Endothelial cell of umbilical vein (primary cell): ENCODE measurements around the gene ILKAP. TPM values are rescaled to one million over a fixed set of nuclear protein-coding genes. Genes with fewer than 3 reads are reported as not detected.

Experiments
- BruUV-seq: library from RNA; stranded (reverse); fragments of 400-500 nt; replicated peaks from 2 replicates; lab custom pipeline; 2021; lab: Mats Ljungman, UMichigan
- CTCF ChIA-PET: fragments of 300-600, 350-600 bp; sonication (Branson Sonifier 250); formaldehyde crosslinking; loops from one replicate; lab custom pipeline; 2021; ENCODE audit warnings: antibody characterized with exemption, inconsistent platforms; lab: Charles Lee
- POLR2A ChIA-PET: fragments of 300-600, 350-600 bp; sonication (Branson Sonifier 250); formaldehyde crosslinking; loops from one replicate; lab custom pipeline; 2021; ENCODE audit warnings: antibody characterized with exemption, inconsistent platforms; lab: Charles Lee
- DNase-seq: peaks from one replicate; pipeline ENCODE4 v3.0.0-alpha.2; 2011; ENCODE audit warnings: low read depth, low spot score
- FAIRE-seq: peaks from 2 replicates; lab custom pipeline; 2011; peaks lifted over from hg19 to GRCh38; lab: Jason Lieb, UNC
- H2AFZ ChIP-seq: 2 replicates; pipeline ENCODE4 v1.6.0; 2012; ENCODE audit warnings: low read depth, low read length, control low read depth, inconsistent platforms
- H3K27ac ChIP-seq: 2 replicates; pipeline ENCODE4 v1.5.1; 2011; ENCODE audit warnings: low read depth, mild to moderate bottlenecking, control low read depth, low read length, moderate library complexity; ENCODE audit not compliant: insufficient read depth
- H3K27me3 ChIP-seq, 2 experiments: 2 replicates each; pipeline versions ENCODE4 v1.6.0 to v1.6.1; 2011; ENCODE audit warnings: low read length in 2 of 2, mixed read lengths in 1 of 2; ENCODE audit not compliant: control insufficient read depth in 2 of 2, insufficient read depth in 2 of 2
- H3K36me3 ChIP-seq, 2 experiments: 2 replicates in 1 of 2; 3 replicates in 1 of 2; pipeline ENCODE4 v1.5.1; 2011; ENCODE audit warnings: low read length in 2 of 2, mild to moderate bottlenecking in 1 of 2, moderate library complexity in 1 of 2; ENCODE audit not compliant: control insufficient read depth in 2 of 2, insufficient read depth in 2 of 2; ENCODE audit errors: extremely low read depth in 1 of 2
- H3K4me1 ChIP-seq: 3 replicates; pipeline ENCODE4 v1.5.1; 2011; ENCODE audit warnings: mild to moderate bottlenecking, low read length; ENCODE audit not compliant: control insufficient read depth, insufficient read depth; ENCODE audit errors: extremely low read depth
- H3K4me2 ChIP-seq: 2 replicates; pipeline ENCODE4 v1.6.1; 2011; ENCODE audit warnings: low read length, control low read depth, mixed read lengths; ENCODE audit not compliant: insufficient read depth
- H3K4me3 ChIP-seq, 3 experiments: fragments of 200-600 bp in 1 of 3; sonication (generic), shearing (Covaris generic) in 1 of 3; replicated peaks in 1 of 3; 2 replicates each; pipeline ENCODE4 v1.5.1; 2011 to 2016; ENCODE audit warnings: control low read depth in 3 of 3, low read length in 3 of 3, mild to moderate bottlenecking in 2 of 3, inconsistent platforms in 1 of 3, low read depth in 1 of 3, moderate library complexity in 1 of 3; ENCODE audit not compliant: insufficient read depth in 1 of 3
- H3K79me2 ChIP-seq: 2 replicates; pipeline ENCODE4 v1.6.0; 2012; ENCODE audit warnings: low read length, inconsistent platforms; ENCODE audit not compliant: control insufficient read depth, insufficient read depth
- H3K9ac ChIP-seq: replicated peaks from 2 replicates; pipeline ENCODE3; 2011; ENCODE audit warnings: low read length, control low read depth; ENCODE audit not compliant: insufficient read depth; ENCODE audit errors: extremely low read depth
- H3K9me1 ChIP-seq: replicated peaks from 3 replicates; pipeline ENCODE4 v1.6.0; 2011; ENCODE audit warnings: mild to moderate bottlenecking, low read length; ENCODE audit not compliant: control insufficient read depth, insufficient read depth; ENCODE audit errors: extremely low read depth
- H3K9me3 ChIP-seq: replicated peaks from 2 replicates; pipeline ENCODE4 v1.5.1; 2012; ENCODE audit warnings: low read length, inconsistent platforms; ENCODE audit not compliant: control insufficient read depth, insufficient read depth
- H4K20me1 ChIP-seq: replicated peaks from 2 replicates; pipeline ENCODE3; 2011; ENCODE audit warnings: mild to moderate bottlenecking, low read length; ENCODE audit not compliant: control insufficient read depth, insufficient read depth; ENCODE audit errors: extremely low read depth
- EZH2 ChIP-seq: IDR thresholded peaks from 2 replicates; pipeline ENCODE4 v1.6.1; 2012; ENCODE audit warnings: borderline replicate concordance, low read depth, mild to moderate bottlenecking, moderate library complexity, low read length, inconsistent platforms; ENCODE audit not compliant: severe bottlenecking
- FOS ChIP-seq: IDR thresholded peaks from 2 replicates; pipeline ENCODE4 v1.6.1; 2011; ENCODE audit warnings: mild to moderate bottlenecking, low read length, moderate library complexity, borderline replicate concordance; ENCODE audit not compliant: insufficient read depth
- GATA2 ChIP-seq: IDR thresholded peaks from 2 replicates; pipeline ENCODE4 v1.7.0; 2011; ENCODE audit warnings: low read depth, mild to moderate bottlenecking, moderate library complexity, mixed read lengths, low read length; ENCODE audit not compliant: insufficient read length, insufficient read depth
- JUN ChIP-seq: IDR thresholded peaks from 2 replicates; pipeline ENCODE4 v1.6.1; 2011; ENCODE audit warnings: borderline replicate concordance, low read depth; ENCODE audit not compliant: insufficient read length, insufficient read depth
- MYC ChIP-seq: IDR thresholded peaks from one replicate; pipeline ENCODE4 v1.6.1; 2011; ENCODE audit warnings: mild to moderate bottlenecking, low read depth, low read length
- POLR2A ChIP-seq: IDR thresholded peaks from 2 replicates; pipeline ENCODE4 v1.6.1; 2012; ENCODE audit warnings: low read depth, mild to moderate bottlenecking, control low read depth, low read length
- POLR2AphosphoS5 ChIP-seq: IDR thresholded peaks from 2 replicates; pipeline ENCODE4 v1.6.1; 2012; ENCODE audit warnings: low read depth, mild to moderate bottlenecking, control low read depth, low read length, moderate library complexity; ENCODE audit not compliant: insufficient read depth
- dilution Hi-C: fragments of 300-500 bp; cut with MboI; formaldehyde crosslinking; loops from one replicate; pipeline ENCODE4 v1.15.0; 2019; ENCODE audit warnings: low sequenced_read_pairs; ENCODE audit not compliant: extremely low pct_ligation_motif_present
- intact Hi-C: fragments of 100-400 bp; cut with micrococcal nuclease; formaldehyde crosslinking; loops from one replicate; pipeline ENCODE4 v1.10.0; 2022
- polyA plus RNA-seq, 4 experiments: library from polyadenylated mRNA; depleted of rRNA in 3 of 4; stranded (reverse) in 3 of 4; unstranded in 1 of 4; fragments of >200 nt; gene quantifications; 2 replicates each; pipeline versions ENCODE4 v1.2.1 to v1.2.3, GENCODE V29; 2011 to 2012; ENCODE audit warnings: missing spikeins in 1 of 4
- total RNA-seq: library from RNA; stranded (reverse); gene quantifications from 2 replicates; pipeline ENCODE4 v1.2.3, GENCODE V29; 2021
- TF ChIP-seq, protein P1 (sequence below), 2 donors: IDR thresholded peaks; 1 replicate in 1 of 2; 2 replicates in 1 of 2; pipeline ENCODE4 v1.5.1; 2011; ENCODE audit warnings: low read length in 2 of 2, mild to moderate bottlenecking in 2 of 2, moderate library complexity in 2 of 2, control low read depth in 1 of 2, inconsistent platforms in 1 of 2, low read depth in 1 of 2; ENCODE audit not compliant: insufficient read depth in 1 of 2; ENCODE audit errors: extremely low read depth in 1 of 2
- TF ChIP-seq, protein P2 (sequence below): IDR thresholded peaks from 2 replicates; pipeline ENCODE4 v1.6.1; 2011; ENCODE audit not compliant: insufficient read depth, insufficient read length

ILKAP gene
- total and polyA plus RNA-seq, 2 donors (not counting 3 experiments of a cell fraction or from before 2014, with no cell fraction given): 49.2 to 49.8 TPM

DNA sequence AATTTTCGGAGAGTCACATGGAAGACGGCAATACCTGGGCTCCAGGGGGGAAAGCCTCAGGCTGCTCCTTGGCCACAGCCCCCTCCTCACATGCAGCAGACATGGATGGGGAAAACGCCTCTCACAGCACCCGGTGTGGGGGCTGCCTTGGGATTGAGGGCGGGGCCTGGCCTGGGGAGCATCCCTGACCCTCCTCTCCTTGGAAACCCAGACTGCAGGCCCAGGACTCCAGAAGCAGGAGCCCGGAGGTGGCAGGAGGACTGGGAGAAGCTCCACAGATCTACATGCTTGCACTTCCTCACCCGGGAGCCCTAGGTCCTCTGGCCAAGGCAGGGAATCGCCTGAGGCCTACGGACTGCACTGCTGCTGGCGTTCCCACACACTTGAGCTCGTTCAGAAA is 48.5 kb upstream of the ILKAP start:
- H3K79me2 ChIP-seq: no peaks in the 10 kb centered on the region
- no peaks in the 10 kb centered on the region for H3K9me1 ChIP-seq
- H4K20me1 ChIP-seq: no peaks in the 10 kb centered on the region
- intact Hi-C loops (loop anchor here (10.0 kb wide), 1 partner anchor 173 kb away; the partner anchor contains the start of gene ASB1), dilution Hi-C loops (no loop called here)
- CTCF ChIA-PET: interaction anchor here (6.0 kb wide), 1 partner anchor 12 kb away, joined by 43 read pairs; no protein-coding TSS in a partner anchor
- no peak overlapping the region for H3K4me3 ChIP-seq
- no peak overlapping the region for H3K4me2 ChIP-seq
- no peaks in the 10 kb centered on the region for H3K4me1 ChIP-seq
- no peak for FAIRE-seq
- H3K27me3 ChIP-seq: no peaks in the 10 kb centered on the region
- POLR2A ChIA-PET: no interaction called here
- BruUV-seq: no TSS peak
- H3K27ac ChIP-seq: no peak overlapping the region
- H2AFZ ChIP-seq: no peak overlapping the region
- H3K36me3 ChIP-seq: peaks cover 0 to 3% of the 10 kb centered on the region in 2 experiments
- TF ChIP-seq FOS: no peak
- TF ChIP-seq MYC: no peak
- TF ChIP-seq, protein P1, sequence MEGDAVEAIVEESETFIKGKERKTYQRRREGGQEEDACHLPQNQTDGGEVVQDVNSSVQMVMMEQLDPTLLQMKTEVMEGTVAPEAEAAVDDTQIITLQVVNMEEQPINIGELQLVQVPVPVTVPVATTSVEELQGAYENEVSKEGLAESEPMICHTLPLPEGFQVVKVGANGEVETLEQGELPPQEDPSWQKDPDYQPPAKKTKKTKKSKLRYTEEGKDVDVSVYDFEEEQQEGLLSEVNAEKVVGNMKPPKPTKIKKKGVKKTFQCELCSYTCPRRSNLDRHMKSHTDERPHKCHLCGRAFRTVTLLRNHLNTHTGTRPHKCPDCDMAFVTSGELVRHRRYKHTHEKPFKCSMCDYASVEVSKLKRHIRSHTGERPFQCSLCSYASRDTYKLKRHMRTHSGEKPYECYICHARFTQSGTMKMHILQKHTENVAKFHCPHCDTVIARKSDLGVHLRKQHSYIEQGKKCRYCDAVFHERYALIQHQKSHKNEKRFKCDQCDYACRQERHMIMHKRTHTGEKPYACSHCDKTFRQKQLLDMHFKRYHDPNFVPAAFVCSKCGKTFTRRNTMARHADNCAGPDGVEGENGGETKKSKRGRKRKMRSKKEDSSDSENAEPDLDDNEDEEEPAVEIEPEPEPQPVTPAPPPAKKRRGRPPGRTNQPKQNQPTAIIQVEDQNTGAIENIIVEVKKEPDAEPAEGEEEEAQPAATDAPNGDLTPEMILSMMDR (IDR thresholded peaks at IDR 0.05; ENCODE audit: extremely low read depth in 1 of 2, insufficient read depth in 1 of 2, low read depth in 1 of 2, low read length in 2 of 2): no peak
- no peak for TF ChIP-seq GATA2
- no peak for TF ChIP-seq JUN
- TF ChIP-seq POLR2AphosphoS5: no peak
- no peak for TF ChIP-seq EZH2
- TF ChIP-seq POLR2A: no peak
- TF ChIP-seq, protein P2, sequence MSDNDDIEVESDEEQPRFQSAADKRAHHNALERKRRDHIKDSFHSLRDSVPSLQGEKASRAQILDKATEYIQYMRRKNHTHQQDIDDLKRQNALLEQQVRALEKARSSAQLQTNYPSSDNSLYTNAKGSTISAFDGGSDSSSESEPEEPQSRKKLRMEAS: no peak
- no peak overlapping the region for H3K9ac ChIP-seq
- H3K9me3 ChIP-seq: no peaks in the 10 kb centered on the region
- DNase-seq: no peak
